ENCODE data around the gene PSMF1. TPM values are rescaled to one million over a fixed set of nuclear protein-coding genes. Genes with fewer than 3 reads are reported as not detected.

The PSMF1 gene
- total and polyA plus RNA-seq, 9 donors = 33.4 to 163 (median 127) TPM

GRCh38 chr20:1183153-1183552 lies 64.8 kb downstream of the PSMF1 start:
- Histone ChIP-seq H3K4me1 (ENCODE audit: insufficient read depth) (no peaks in the 10 kb centered on the region), H3K27ac (no peak overlapping the region), H3K9me3 (no peaks in the 10 kb centered on the region), H3K36me3 (no peaks in the 10 kb centered on the region), H3K27me3 (no peaks in the 10 kb centered on the region), H3K4me3 (no peak overlapping the region)
- no peak for DNase-seq
- intact Hi-C loops (cut with DNase I) = no loop called here
- WGBS, 3 donors = 55 to 73% (median 69%) methylated on average over 6 of the region's 6 CpGs
- TF ChIP-seq CTCF (IDR thresholded peaks at IDR 0.05) (no peak), POLR2A (IDR thresholded peaks at IDR 0.05) (no peak), EP300 (IDR thresholded peaks at IDR 0.05) (no peak)

- Histone ChIP-seq H3K4me1 (ENCODE audit: insufficient read depth) (no peaks in the 10 kb centered on the region), H3K4me3 (no peak overlapping the region), H3K27me3 (no peaks in the 10 kb centered on the region), H3K9me3 (no peaks in the 10 kb centered on the region), H3K36me3 (no peaks in the 10 kb centered on the region), H3K27ac (no peak overlapping the region)
- 18 to 44% (median 22%) methylated on average over 8 to 13 of the region's 13 CpGs for WGBS, 3 donors
- TF ChIP-seq CTCF (IDR thresholded peaks at IDR 0.05) = no peak
- no peak for TF ChIP-seq EP300 (IDR thresholded peaks at IDR 0.05)
- TF ChIP-seq POLR2A (IDR thresholded peaks at IDR 0.05) = no peak
- intact Hi-C loops (cut with DNase I) = no loop called here
- DNase-seq = no peak
These were observed 65.8 kb downstream of the PSMF1 start for GRCh38 chr20:1184260-1184637.

DNA sequence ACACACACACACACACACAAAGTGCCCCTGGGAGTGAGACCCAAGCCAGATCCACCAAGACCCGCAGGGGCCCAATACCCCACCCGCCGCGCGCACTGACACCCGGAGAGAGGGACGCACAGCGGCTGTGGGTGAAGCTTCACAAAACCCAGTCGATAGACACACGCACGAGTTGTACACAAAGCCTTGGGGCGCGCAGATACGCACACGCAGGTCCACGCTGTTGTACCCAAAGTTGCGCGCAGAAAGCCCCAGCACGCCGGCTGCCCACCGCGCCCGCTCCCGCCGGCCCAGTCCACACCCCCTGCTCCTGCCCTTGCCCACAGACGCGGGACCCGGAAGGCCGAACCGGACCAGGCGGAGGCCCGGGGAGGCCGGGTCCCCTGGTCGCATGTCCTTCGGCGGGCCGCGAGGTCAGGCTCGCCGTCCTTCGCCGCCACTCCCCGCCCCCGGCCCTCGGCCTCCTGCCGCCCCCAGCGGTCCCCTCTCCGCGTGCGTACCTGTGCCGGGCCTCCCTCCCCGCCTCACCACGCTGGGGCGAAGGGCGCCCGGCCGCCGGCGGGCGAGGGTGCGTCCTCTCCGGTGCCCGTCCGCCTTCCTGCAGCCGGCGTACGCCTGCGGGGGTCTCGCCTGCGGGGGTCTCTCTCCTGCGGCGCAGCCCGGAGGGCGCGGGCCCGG lies 66.4 kb downstream of the PSMF1 start, which contains the start of gene TMEM74B:
TMEM74B (minus strand) TSS at position 344 of the 678 bp plus-strand sequence. CDS start 1,180 bp downstream, outside the sequence.
- TF ChIP-seq POLR2A (IDR thresholded peaks at IDR 0.05) (no peak), CTCF (IDR thresholded peaks at IDR 0.05) (no peak), EP300 (IDR thresholded peaks at IDR 0.05) (no peak)
- no peaks in the 10 kb centered on the region for H3K4me1 ChIP-seq (ENCODE audit: insufficient read depth)
- no peaks in the 10 kb centered on the region for H3K9me3 ChIP-seq
- H3K27me3 ChIP-seq = no peaks in the 10 kb centered on the region
- WGBS, 3 donors = 1 to 2% (median 1%) methylated on average over 32 to 76 of the region's 76 CpGs
- no peak within 1 kb of the TSS for H3K4me3 ChIP-seq
- H3K27ac ChIP-seq = no peak within 1 kb of the TSS
- H3K36me3 ChIP-seq = no peaks in the 10 kb centered on the region
- DNase-seq = no peak
- intact Hi-C loops (cut with DNase I) = no loop called here

DNA sequence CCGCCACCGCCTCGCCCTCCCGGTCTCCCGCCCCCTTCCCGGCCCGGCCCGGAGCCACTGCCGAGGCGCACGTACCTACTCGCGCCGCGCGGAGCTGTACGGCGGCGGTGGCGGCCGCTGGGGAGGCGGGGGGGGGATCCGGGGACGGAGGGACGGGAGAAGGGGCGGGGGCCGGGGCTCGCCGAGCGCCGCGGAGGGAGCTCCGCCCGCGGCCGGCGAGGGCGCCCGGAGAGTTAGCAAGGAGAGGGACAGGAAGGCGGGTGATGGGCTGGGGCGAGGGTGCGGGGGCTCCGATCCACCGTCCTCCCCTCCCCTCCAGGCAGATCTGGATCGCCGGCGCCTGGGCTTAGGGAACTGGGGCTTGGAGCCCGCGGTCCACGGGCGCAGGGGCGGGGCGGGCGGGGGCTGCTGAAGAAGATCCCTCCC lies 66.9 kb downstream of the PSMF1 start:
- no peak for TF ChIP-seq POLR2A (IDR thresholded peaks at IDR 0.05)
- TF ChIP-seq CTCF (IDR thresholded peaks at IDR 0.05) = no peak
- no peak for TF ChIP-seq EP300 (IDR thresholded peaks at IDR 0.05)
- Histone ChIP-seq H3K27ac (no peak overlapping the region), H3K36me3 (no peaks in the 10 kb centered on the region), H3K4me3 (no peak overlapping the region), H3K4me1 (ENCODE audit: insufficient read depth) (no peaks in the 10 kb centered on the region), H3K9me3 (no peaks in the 10 kb centered on the region), H3K27me3 (no peaks in the 10 kb centered on the region)
- 0 to 1% (median 1%) methylated on average over 11 to 54 of the region's 54 CpGs for WGBS, 3 donors
- no peak for DNase-seq
- intact Hi-C loops (cut with DNase I) = no loop called here

Data from ovary (tissue), 9 donors.